Suprapubic skin (tissue), 4 donors: ENCODE results near the gene CD164.

ENCODE experiments used
- CTCF ChIP-seq, 2 donors: fragments of 200-600 bp in 1 of 2; fragments of 450-650 bp in 1 of 2; sonication (generic) in 1 of 2; IDR thresholded peaks; one replicate each; pipeline ENCODE4 v1.5.1; 2016 to 2019; ENCODE audit warnings: antibody characterized with exemption in 2 of 2, mild to moderate bottlenecking in 1 of 2, moderate library complexity in 1 of 2
- EP300 ChIP-seq: sonication (generic); formaldehyde crosslinking; IDR thresholded peaks from one replicate; pipeline ENCODE4 v1.6.1; 2017; ENCODE audit warnings: antibody characterized with exemption
- POLR2A ChIP-seq, 2 donors: fragments of 450-650 bp; IDR thresholded peaks; one replicate each; pipeline ENCODE4 v1.6.1; 2017; ENCODE audit warnings: antibody characterized with exemption in 2 of 2, mild to moderate bottlenecking in 2 of 2, moderate library complexity in 2 of 2
- POLR2AphosphoS5 ChIP-seq, 3 donors: sonication (generic); formaldehyde crosslinking; IDR thresholded peaks; one replicate each; pipeline ENCODE4 v1.6.1; 2017; ENCODE audit warnings: antibody characterized with exemption in 3 of 3

- TF ChIP-seq CTCF (IDR thresholded peaks at IDR 0.05) (no peak), EP300 (no peak), POLR2AphosphoS5 (IDR thresholded peaks at IDR 0.05) (no peak), POLR2A (IDR thresholded peaks at IDR 0.05) (no peak)
Observed at GRCh38 chr6:109389650-109390274, 7.5 kb upstream of the CD164 start.
